ENCODE data around the gene NEDD4. TPM values are rescaled to one million over a fixed set of nuclear protein-coding genes. Genes with fewer than 3 reads are reported as not detected.

The NEDD4 gene
- total RNA-seq, 2 donors from 2014 or later, result 7.2 to 10.0 TPM

- peak overlapping the region; percentile 56 to 92 for H3K4me3 ChIP-seq
- no peaks in the 10 kb centered on the region for H3K9me3 ChIP-seq
- TF ChIP-seq CTCF (IDR thresholded peaks at IDR 0.05), result no peak
- peaks cover 0 to 20% of the 10 kb centered on the region in 2 donors for H3K4me1 ChIP-seq
- peak overlapping the region; percentile 90 to 95 for H3K27ac ChIP-seq
- H3K36me3 ChIP-seq, result no peaks in the 10 kb centered on the region
- no peaks in the 10 kb centered on the region for H3K27me3 ChIP-seq
- DNase-seq (ENCODE audit: low spot score), result no peak
Measured at GRCh38 chr15:55991802-55992768, 1.3 kb downstream of the NEDD4 start.

GRCh38 chr15:55990998-55991397 is 2.4 kb downstream of the NEDD4 start:
- H3K27me3 ChIP-seq, result no peaks in the 10 kb centered on the region
- no peak overlapping the region for H3K27ac ChIP-seq
- peaks cover 0 to 20% of the 10 kb centered on the region in 2 donors for H3K4me1 ChIP-seq
- no peak for DNase-seq (ENCODE audit: low spot score)
- TF ChIP-seq CTCF (IDR thresholded peaks at IDR 0.05), result no peak
- no peaks in the 10 kb centered on the region for H3K36me3 ChIP-seq
- no peaks in the 10 kb centered on the region for H3K9me3 ChIP-seq
- no peak overlapping the region for H3K4me3 ChIP-seq

GRCh38 chr15:55990516-55990915 is 2.9 kb downstream of the NEDD4 start:
- H3K27me3 ChIP-seq, result no peaks in the 10 kb centered on the region
- no peak for DNase-seq (ENCODE audit: low spot score)
- H3K4me1 ChIP-seq, result peaks cover 0 to 20% of the 10 kb centered on the region in 2 donors
- TF ChIP-seq CTCF (IDR thresholded peaks at IDR 0.05), result no peak
- no peak overlapping the region for H3K27ac ChIP-seq
- H3K36me3 ChIP-seq, result no peaks in the 10 kb centered on the region
- no peaks in the 10 kb centered on the region for H3K9me3 ChIP-seq
- no peak overlapping the region for H3K4me3 ChIP-seq

- H3K4me1 ChIP-seq, result peaks cover 0 to 17% of the 10 kb centered on the region in 2 donors
- no peaks in the 10 kb centered on the region for H3K36me3 ChIP-seq
- H3K27ac ChIP-seq, result no peak overlapping the region
- no peaks in the 10 kb centered on the region for H3K9me3 ChIP-seq
- no peak for TF ChIP-seq CTCF (IDR thresholded peaks at IDR 0.05)
- H3K27me3 ChIP-seq, result no peaks in the 10 kb centered on the region
- DNase-seq (ENCODE audit: low spot score), result no peak
- H3K4me3 ChIP-seq, result no peak overlapping the region
Measured at GRCh38 chr15:55989383-55989782, 4.0 kb downstream of the NEDD4 start.

GRCh38 chr15:55981582-55982249 is 11.7 kb downstream of the NEDD4 start:
- H3K27ac ChIP-seq, result no peak overlapping the region
- TF ChIP-seq CTCF (IDR thresholded peaks at IDR 0.05), result no peak
- no peak overlapping the region for H3K4me3 ChIP-seq
- no peak for DNase-seq (ENCODE audit: low spot score)
- H3K4me1 ChIP-seq, result no peaks in the 10 kb centered on the region
- H3K9me3 ChIP-seq, result no peaks in the 10 kb centered on the region
- H3K36me3 ChIP-seq, result no peaks in the 10 kb centered on the region
- no peaks in the 10 kb centered on the region for H3K27me3 ChIP-seq
